ENCODE measurements around the gene MEN1.

DNA sequence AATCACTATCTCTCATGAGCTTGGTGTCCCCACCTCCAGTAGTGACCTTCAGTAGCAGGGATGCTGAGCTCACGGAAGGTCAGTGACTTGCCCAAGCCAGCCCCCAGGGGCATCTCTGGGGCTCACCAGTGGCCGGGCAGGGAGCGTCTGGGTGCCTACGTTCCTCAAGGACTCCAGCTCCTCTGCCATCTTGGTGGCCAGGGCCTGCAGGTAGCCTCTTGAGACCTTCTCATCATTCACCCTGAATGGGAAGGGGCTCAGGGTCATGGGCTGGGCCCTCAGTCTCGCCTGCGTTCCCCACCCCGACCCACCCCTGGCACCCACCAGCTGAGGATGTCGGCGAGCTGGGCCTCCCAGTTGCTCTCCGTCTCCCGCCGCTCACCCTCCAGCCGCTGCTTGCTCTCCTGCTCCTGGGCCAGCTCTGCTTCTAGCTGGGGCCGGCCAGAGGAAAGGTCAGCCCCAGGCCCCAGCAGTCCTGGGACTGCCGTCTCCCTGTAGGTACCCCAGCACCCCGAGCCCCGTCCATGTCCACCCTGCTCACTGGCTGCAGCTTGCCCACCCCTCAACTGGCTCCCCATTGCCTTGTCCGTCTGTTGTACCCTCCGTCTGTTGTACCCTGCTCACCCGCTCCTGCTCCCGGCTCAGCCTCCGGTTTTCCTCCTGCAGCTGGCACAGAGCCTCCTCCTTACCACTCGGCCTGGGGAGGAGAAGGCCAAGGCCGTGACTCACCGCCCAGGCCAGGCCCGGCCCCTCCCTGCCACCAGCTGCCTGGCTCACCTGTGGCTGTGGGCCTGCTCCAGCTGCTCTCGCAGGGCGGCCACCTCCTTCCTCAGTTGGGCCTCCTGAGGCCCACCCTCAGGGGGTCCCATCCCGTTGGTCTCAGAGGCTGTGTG is 24.6 kb upstream of the MEN1 start:
- TF ChIP-seq, protein P1, sequence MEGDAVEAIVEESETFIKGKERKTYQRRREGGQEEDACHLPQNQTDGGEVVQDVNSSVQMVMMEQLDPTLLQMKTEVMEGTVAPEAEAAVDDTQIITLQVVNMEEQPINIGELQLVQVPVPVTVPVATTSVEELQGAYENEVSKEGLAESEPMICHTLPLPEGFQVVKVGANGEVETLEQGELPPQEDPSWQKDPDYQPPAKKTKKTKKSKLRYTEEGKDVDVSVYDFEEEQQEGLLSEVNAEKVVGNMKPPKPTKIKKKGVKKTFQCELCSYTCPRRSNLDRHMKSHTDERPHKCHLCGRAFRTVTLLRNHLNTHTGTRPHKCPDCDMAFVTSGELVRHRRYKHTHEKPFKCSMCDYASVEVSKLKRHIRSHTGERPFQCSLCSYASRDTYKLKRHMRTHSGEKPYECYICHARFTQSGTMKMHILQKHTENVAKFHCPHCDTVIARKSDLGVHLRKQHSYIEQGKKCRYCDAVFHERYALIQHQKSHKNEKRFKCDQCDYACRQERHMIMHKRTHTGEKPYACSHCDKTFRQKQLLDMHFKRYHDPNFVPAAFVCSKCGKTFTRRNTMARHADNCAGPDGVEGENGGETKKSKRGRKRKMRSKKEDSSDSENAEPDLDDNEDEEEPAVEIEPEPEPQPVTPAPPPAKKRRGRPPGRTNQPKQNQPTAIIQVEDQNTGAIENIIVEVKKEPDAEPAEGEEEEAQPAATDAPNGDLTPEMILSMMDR (IDR thresholded peaks at IDR 0.05), result no peak
- no peak for TF ChIP-seq POLR2AphosphoS5 (IDR thresholded peaks at IDR 0.05)
- no peak for TF ChIP-seq POLR2A (IDR thresholded peaks at IDR 0.05)
